Stomach (tissue), 4 donors: Measurements from ENCODE around the gene LRRC55.

ENCODE experiments used
- CTCF ChIP-seq, 7 experiments: fragments of 450-650 bp in 4 of 7; fragments of 200-600 bp in 3 of 7; sonication (generic) in 3 of 7; IDR thresholded peaks; one replicate each; pipeline ENCODE4 v1.5.1; 2016 to 2019; ENCODE audit warnings: antibody characterized with exemption in 7 of 7, control low read depth in 2 of 7, mild to moderate bottlenecking in 1 of 7
- EP300 ChIP-seq: sonication (generic); formaldehyde crosslinking; IDR thresholded peaks from one replicate; pipeline ENCODE4 v1.6.1; 2017; ENCODE audit warnings: antibody characterized with exemption
- POLR2A ChIP-seq, 4 donors: fragments of 450-650 bp; IDR thresholded peaks; one replicate each; pipeline ENCODE4 v1.6.1; 2016; ENCODE audit warnings: antibody characterized with exemption in 4 of 4, control low read depth in 2 of 4, mild to moderate bottlenecking in 1 of 4, moderate library complexity in 1 of 4

- no peak for TF ChIP-seq EP300
- TF ChIP-seq POLR2A (IDR thresholded peaks at IDR 0.05), result no peak
- no peak for TF ChIP-seq CTCF (IDR thresholded peaks at IDR 0.05)
Observed at GRCh38 chr11:57216463-57216862, 34.7 kb downstream of the LRRC55 start.
